ENCODE measurements around the gene GDI2. TPM values are rescaled to one million over a fixed set of nuclear protein-coding genes. Genes with fewer than 3 reads are reported as not detected.

The GDI2 gene
- total and polyA plus RNA-seq, 9 of the 15 experiments (the other 6 are each of a cell fraction or from before 2014, with no cell fraction given), result 262 to 424 (median 287) TPM

DNA sequence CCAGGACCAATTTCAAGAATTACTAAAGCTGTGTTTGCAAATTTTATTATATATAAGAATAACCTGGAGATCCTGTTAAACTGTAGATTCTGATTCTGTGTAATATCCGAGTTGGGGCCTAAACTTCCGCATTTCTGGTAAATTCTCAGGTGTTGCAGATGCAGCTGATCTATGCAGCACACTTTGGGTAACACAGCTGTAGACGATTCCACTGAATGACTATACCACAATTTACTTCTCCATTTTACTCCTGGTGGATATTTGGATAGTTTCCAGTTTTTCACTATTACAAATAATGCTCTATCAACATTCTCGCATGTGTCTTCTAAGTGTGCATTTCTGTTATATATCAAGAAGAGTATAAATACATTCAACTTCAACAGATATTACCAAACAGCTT lies 7.5 kb downstream of the GDI2 start:
- TF ChIP-seq ZNF347 (CRISPR knock-in tag; IDR thresholded peaks at IDR 0.05; ENCODE audit: low read depth) (no peak), RBFOX2 (IDR thresholded peaks at IDR 0.05; ENCODE audit: low read depth, low read length) (0 out of 2 replicates have a peak, but pooled peaks have one; percentile 17)
- Histone ChIP-seq H3K9ac (ENCODE audit: insufficient read depth in 1 of 2, low read depth in 2 of 2, low read length in 2 of 2) (no peak overlapping the region), H3K4me1 (replicated peaks in 1 of 2; ENCODE audit: control insufficient read depth in 2 of 2, insufficient read depth in 2 of 2, low read length in 2 of 2) (peaks cover 0 to 10% of the 10 kb centered on the region in 2 experiments; a peak in 2 of 5 replicates), H3K36me3 (ENCODE audit: control insufficient read depth, insufficient read depth, low read length) (peaks cover 77% of the 10 kb centered on the region), H3K9me3 (replicated peaks; ENCODE audit: control insufficient read depth, insufficient read depth, low read depth, low read length) (no peaks in the 10 kb centered on the region), H3K9me1 (ENCODE audit: control insufficient read depth, insufficient read depth, low read length) (no peaks in the 10 kb centered on the region), H3K79me2 (ENCODE audit: control insufficient read depth, insufficient read depth, low read length) (peaks cover 98% of the 10 kb centered on the region), H3K27me3 (ENCODE audit: control insufficient read depth in 2 of 2, insufficient read depth in 2 of 2, low read length in 2 of 2) (no peaks in the 10 kb centered on the region), H2AFZ (ENCODE audit: low read depth, low read length) (no peak overlapping the region), H3K4me2 (ENCODE audit: insufficient read depth, low read length) (no peak overlapping the region), H3K4me3 (no peak overlapping the region), H4K20me1 (replicated peaks; ENCODE audit: control insufficient read depth, insufficient read depth, low read length) (peaks cover 14% of the 10 kb centered on the region), H3K27ac (ENCODE audit: extremely low read depth, low read depth, low read length) (no peak overlapping the region)
- in situ Hi-C loops (cut with MboI) (no loop called here), intact Hi-C loops (cut with micrococcal nuclease) (no loop called here)
- FAIRE-seq, result no peak
- no TSS peak for BruUV-seq (replicated peaks)
- ChIA-PET CTCF (ENCODE audit: low intra/inter-chr PET ratio) (interaction anchor here (0.6 kb wide), 1 partner anchor 68 kb away, joined by 3 read pairs; no protein-coding TSS in a partner anchor), POLR2A (interaction anchor here (0.6 to 2.7 kb wide), 4 partner anchors 8 to 17 kb away, joined by 3 to 9 read pairs (median 6); no protein-coding TSS in a partner anchor)
- WGBS (ENCODE audit: insufficient coverage, low coverage, missing lambda C conversion rate), result 91% methylated on average over 4 of the region's 4 CpGs
- DNase-seq (ENCODE audit: extremely low read depth in 1 of 4, low spot score in 3 of 4), result no peak
- ATAC-seq, result no peak

DNA sequence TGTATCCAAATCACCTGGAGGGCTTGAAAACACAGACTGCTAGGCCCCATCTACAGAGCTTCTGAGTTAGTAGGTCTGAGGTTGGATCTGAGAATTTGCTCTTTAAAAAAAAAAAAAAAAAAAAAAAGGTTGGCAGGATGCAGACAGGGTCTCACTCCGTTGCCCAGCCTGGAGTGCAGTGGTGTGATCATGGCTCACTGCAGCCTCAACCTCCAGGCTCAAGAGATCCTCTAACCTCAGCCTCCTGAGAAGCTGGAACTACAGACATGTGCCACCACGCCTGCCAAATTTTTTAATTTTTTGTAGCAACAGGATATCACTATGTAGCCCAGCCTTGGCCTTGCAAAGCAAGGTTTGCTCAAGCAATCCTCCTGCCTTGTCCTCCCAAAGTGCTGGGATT lies 8.0 kb downstream of the GDI2 start:
- Histone ChIP-seq H3K79me2 (ENCODE audit: control insufficient read depth, insufficient read depth, low read length) (peaks cover 98% of the 10 kb centered on the region), H2AFZ (ENCODE audit: low read depth, low read length) (no peak overlapping the region), H3K9me1 (ENCODE audit: control insufficient read depth, insufficient read depth, low read length) (no peaks in the 10 kb centered on the region), H3K9ac (ENCODE audit: insufficient read depth in 1 of 2, low read depth in 2 of 2, low read length in 2 of 2) (no peak overlapping the region), H3K27ac (ENCODE audit: extremely low read depth, low read depth, low read length) (no peak overlapping the region), H4K20me1 (replicated peaks; ENCODE audit: control insufficient read depth, insufficient read depth, low read length) (peaks cover 9% of the 10 kb centered on the region), H3K9me3 (replicated peaks; ENCODE audit: control insufficient read depth, insufficient read depth, low read depth, low read length) (no peaks in the 10 kb centered on the region), H3K4me3 (no peak overlapping the region), H3K36me3 (ENCODE audit: control insufficient read depth, insufficient read depth, low read length) (peaks cover 77% of the 10 kb centered on the region), H3K4me1 (replicated peaks in 1 of 2; ENCODE audit: control insufficient read depth in 2 of 2, insufficient read depth in 2 of 2, low read length in 2 of 2) (peaks cover 0 to 7% of the 10 kb centered on the region in 2 experiments; a peak in 2 of 5 replicates), H3K4me2 (ENCODE audit: insufficient read depth, low read length) (no peak overlapping the region), H3K27me3 (ENCODE audit: control insufficient read depth in 2 of 2, insufficient read depth in 2 of 2, low read length in 2 of 2) (no peaks in the 10 kb centered on the region)
- BruUV-seq (replicated peaks), result no TSS peak
- TF ChIP-seq RBFOX2 (IDR thresholded peaks at IDR 0.05; ENCODE audit: low read depth, low read length) (peak; percentile 31; the same call in 1 of the 2 replicates), RBM25 (IDR thresholded peaks at IDR 0.05; ENCODE audit: low read depth, low read length, severe bottlenecking) (peak; percentile 7), PHF21A (IDR thresholded peaks at IDR 0.05; ENCODE audit: borderline replicate concordance, low read depth) (no peak), MBD2 (IDR thresholded peaks at IDR 0.05; ENCODE audit: borderline replicate concordance, low read depth) (no peak), EGR1 (conservative IDR thresholded peaks at IDR 0.05) (no peak), HMGN3 (IDR thresholded peaks at IDR 0.05; ENCODE audit: borderline replicate concordance, extremely low read depth, insufficient read length, low read depth, low read length) (no peak), ZKSCAN8 (CRISPR knock-in tag; IDR thresholded peaks at IDR 0.05) (no peak), ZNF324 (CRISPR knock-in tag; IDR thresholded peaks at IDR 0.05) (no peak), ZNF785 (CRISPR knock-in tag; IDR thresholded peaks at IDR 0.05) (no peak), ZNF263 (CRISPR knock-in tag; IDR thresholded peaks at IDR 0.05; ENCODE audit: borderline replicate concordance) (no peak), ZNF121 (CRISPR knock-in tag; conservative IDR thresholded peaks at IDR 0.05) (peak; percentile 48), ZNF436 (CRISPR knock-in tag; IDR thresholded peaks at IDR 0.05) (no peak), PCBP1 (IDR thresholded peaks at IDR 0.05; ENCODE audit: low read depth, low read length, poor library complexity, severe bottlenecking) (no peak), CBFA2T2 (conservative IDR thresholded peaks at IDR 0.05) (no peak)
- ATAC-seq, result no peak
- in situ Hi-C loops (cut with MboI), result no loop called here
- ChIA-PET POLR2A (interaction anchor here (0.6 to 2.7 kb wide), 5 partner anchors 7 to 89 kb away, joined by 3 to 9 read pairs (median 5); partner anchors contain the start of gene GDI2), CTCF (ENCODE audit: low intra/inter-chr PET ratio) (interaction anchor here (0.6 kb wide), 1 partner anchor 995 kb away, joined by 3 read pairs; no protein-coding TSS in a partner anchor)
- WGBS (ENCODE audit: insufficient coverage, low coverage, missing lambda C conversion rate), result 87% methylated on average over 2 of the region's 2 CpGs
- DNase-seq (ENCODE audit: extremely low read depth in 1 of 4, low spot score in 3 of 4), result no peak
- no peak for FAIRE-seq
- intact Hi-C loops (cut with micrococcal nuclease), result no loop called here

Measured in K562 (cell line).